Measurements from ENCODE around the gene PTGFRN.

The PTGFRN gene

GRCh38 chr1:116908266-116908665 is 1.4 kb upstream of the PTGFRN start:
- no peak overlapping the region for H3K9ac ChIP-seq (ENCODE audit: low read length)
- H3K36me3 ChIP-seq (ENCODE audit: control insufficient read depth, insufficient read depth, low read length): no peaks in the 10 kb centered on the region
- H3K27me3 ChIP-seq (ENCODE audit: control insufficient read depth, insufficient read depth, low read length): no peaks in the 10 kb centered on the region
- H3K9me3 ChIP-seq (ENCODE audit: control insufficient read depth, insufficient read depth, low read depth, low read length): no peaks in the 10 kb centered on the region
- peaks cover 34% of the 10 kb centered on the region for H3K4me1 ChIP-seq (ENCODE audit: control insufficient read depth, insufficient read depth, low read length)
- H3K4me3 ChIP-seq (ENCODE audit: low read depth, low read length): no peak overlapping the region
- H3K27ac ChIP-seq (ENCODE audit: low read depth, low read length): no peak overlapping the region

GRCh38 chr1:116908820-116909511 is 750 bp upstream of the PTGFRN start:
- Histone ChIP-seq H3K27me3 (ENCODE audit: control insufficient read depth, insufficient read depth, low read length) (no peaks in the 10 kb centered on the region), H3K4me1 (ENCODE audit: control insufficient read depth, insufficient read depth, low read length) (peaks cover 34% of the 10 kb centered on the region), H3K9me3 (ENCODE audit: control insufficient read depth, insufficient read depth, low read depth, low read length) (no peaks in the 10 kb centered on the region), H3K4me3 (ENCODE audit: low read depth, low read length) (peak overlapping the region; percentile 84), H3K27ac (ENCODE audit: low read depth, low read length) (peak overlapping the region; percentile 66; the same call in 1 of the 2 replicates), H3K9ac (ENCODE audit: low read length) (peak overlapping the region; percentile 93), H3K36me3 (ENCODE audit: control insufficient read depth, insufficient read depth, low read length) (no peaks in the 10 kb centered on the region)

GRCh38 chr1:116910379-116911187 is 867 bp downstream of the PTGFRN start:
- Histone ChIP-seq H3K9me3 (ENCODE audit: control insufficient read depth, insufficient read depth, low read depth, low read length) (no peaks in the 10 kb centered on the region), H3K4me3 (ENCODE audit: low read depth, low read length) (peak overlapping the region; percentile 84), H3K27me3 (ENCODE audit: control insufficient read depth, insufficient read depth, low read length) (no peaks in the 10 kb centered on the region), H3K36me3 (ENCODE audit: control insufficient read depth, insufficient read depth, low read length) (no peaks in the 10 kb centered on the region), H3K4me1 (ENCODE audit: control insufficient read depth, insufficient read depth, low read length) (peaks cover 41% of the 10 kb centered on the region), H3K27ac (ENCODE audit: low read depth, low read length) (peak overlapping the region; percentile 28; the same call in 1 of the 2 replicates), H3K9ac (ENCODE audit: low read length) (peak overlapping the region; percentile 93)

- peaks cover 47% of the 10 kb centered on the region for H3K4me1 ChIP-seq (ENCODE audit: control insufficient read depth, insufficient read depth, low read length)
- no peaks in the 10 kb centered on the region for H3K36me3 ChIP-seq (ENCODE audit: control insufficient read depth, insufficient read depth, low read length)
- no peaks in the 10 kb centered on the region for H3K27me3 ChIP-seq (ENCODE audit: control insufficient read depth, insufficient read depth, low read length)
- no peaks in the 10 kb centered on the region for H3K9me3 ChIP-seq (ENCODE audit: control insufficient read depth, insufficient read depth, low read depth, low read length)
- peak overlapping the region; percentile 84 for H3K4me3 ChIP-seq (ENCODE audit: low read depth, low read length)
- H3K27ac ChIP-seq (ENCODE audit: low read depth, low read length): no peak overlapping the region; the same call in 1 of the 2 replicates
- H3K9ac ChIP-seq (ENCODE audit: low read length): peak overlapping the region; percentile 93
These were observed 1.5 kb downstream of the PTGFRN start for GRCh38 chr1:116911188-116911553.

GRCh38 chr1:116911779-116912469 is 2.2 kb downstream of the PTGFRN start:
- H3K4me3 ChIP-seq (ENCODE audit: low read depth, low read length): peak overlapping the region; percentile 84

GRCh38 chr1:116912846-116913245 is 3.1 kb downstream of the PTGFRN start:
- no peak overlapping the region for H3K4me3 ChIP-seq (ENCODE audit: low read depth, low read length)
- peaks cover 49% of the 10 kb centered on the region for H3K4me1 ChIP-seq (ENCODE audit: control insufficient read depth, insufficient read depth, low read length)
- H3K9ac ChIP-seq (ENCODE audit: low read length): no peak overlapping the region
- no peaks in the 10 kb centered on the region for H3K36me3 ChIP-seq (ENCODE audit: control insufficient read depth, insufficient read depth, low read length)
- no peak overlapping the region for H3K27ac ChIP-seq (ENCODE audit: low read depth, low read length)
- H3K27me3 ChIP-seq (ENCODE audit: control insufficient read depth, insufficient read depth, low read length): no peaks in the 10 kb centered on the region
- no peaks in the 10 kb centered on the region for H3K9me3 ChIP-seq (ENCODE audit: control insufficient read depth, insufficient read depth, low read depth, low read length)

More at GRCh38 chr1:116911779-116912469, 2.2 kb downstream of the PTGFRN start:
- H3K9me3 ChIP-seq (ENCODE audit: control insufficient read depth, insufficient read depth, low read depth, low read length): no peaks in the 10 kb centered on the region
- H3K9ac ChIP-seq (ENCODE audit: low read length): peak overlapping the region; percentile 93
- H3K36me3 ChIP-seq (ENCODE audit: control insufficient read depth, insufficient read depth, low read length): no peaks in the 10 kb centered on the region
- H3K27me3 ChIP-seq (ENCODE audit: control insufficient read depth, insufficient read depth, low read length): no peaks in the 10 kb centered on the region
- H3K27ac ChIP-seq (ENCODE audit: low read depth, low read length): no peak overlapping the region
- peaks cover 54% of the 10 kb centered on the region for H3K4me1 ChIP-seq (ENCODE audit: control insufficient read depth, insufficient read depth, low read length)

- H3K9me3 ChIP-seq (ENCODE audit: control insufficient read depth, insufficient read depth, low read depth, low read length): no peaks in the 10 kb centered on the region
- H3K27ac ChIP-seq (ENCODE audit: low read depth, low read length): no peak overlapping the region
- no peaks in the 10 kb centered on the region for H3K36me3 ChIP-seq (ENCODE audit: control insufficient read depth, insufficient read depth, low read length)
- no peaks in the 10 kb centered on the region for H3K27me3 ChIP-seq (ENCODE audit: control insufficient read depth, insufficient read depth, low read length)
- H3K4me1 ChIP-seq (ENCODE audit: control insufficient read depth, insufficient read depth, low read length): peaks cover 45% of the 10 kb centered on the region
- no peak overlapping the region for H3K4me3 ChIP-seq (ENCODE audit: low read depth, low read length)
- H3K9ac ChIP-seq (ENCODE audit: low read length): no peak overlapping the region
These were observed 4.2 kb downstream of the PTGFRN start for GRCh38 chr1:116913941-116914340.

GRCh38 chr1:116914667-116915066 is 5.0 kb downstream of the PTGFRN start:
- H3K4me3 ChIP-seq (ENCODE audit: low read depth, low read length): no peak overlapping the region
- no peaks in the 10 kb centered on the region for H3K9me3 ChIP-seq (ENCODE audit: control insufficient read depth, insufficient read depth, low read depth, low read length)
- H3K27me3 ChIP-seq (ENCODE audit: control insufficient read depth, insufficient read depth, low read length): no peaks in the 10 kb centered on the region
- H3K36me3 ChIP-seq (ENCODE audit: control insufficient read depth, insufficient read depth, low read length): no peaks in the 10 kb centered on the region
- peaks cover 47% of the 10 kb centered on the region for H3K4me1 ChIP-seq (ENCODE audit: control insufficient read depth, insufficient read depth, low read length)
- no peak overlapping the region for H3K27ac ChIP-seq (ENCODE audit: low read depth, low read length)
- no peak overlapping the region for H3K9ac ChIP-seq (ENCODE audit: low read length)

- Histone ChIP-seq H3K36me3 (ENCODE audit: control insufficient read depth, insufficient read depth, low read length) (no peaks in the 10 kb centered on the region), H3K4me1 (ENCODE audit: control insufficient read depth, insufficient read depth, low read length) (peaks cover 52% of the 10 kb centered on the region), H3K9ac (ENCODE audit: low read length) (no peak overlapping the region), H3K4me3 (ENCODE audit: low read depth, low read length) (no peak overlapping the region), H3K9me3 (ENCODE audit: control insufficient read depth, insufficient read depth, low read depth, low read length) (no peaks in the 10 kb centered on the region), H3K27ac (ENCODE audit: low read depth, low read length) (no peak overlapping the region), H3K27me3 (ENCODE audit: control insufficient read depth, insufficient read depth, low read length) (no peaks in the 10 kb centered on the region)
These were observed 5.5 kb downstream of the PTGFRN start for GRCh38 chr1:116915086-116915661.

GRCh38 chr1:116916002-116916401 is 6.3 kb downstream of the PTGFRN start:
- H3K36me3 ChIP-seq (ENCODE audit: control insufficient read depth, insufficient read depth, low read length): no peaks in the 10 kb centered on the region
- no peak overlapping the region for H3K27ac ChIP-seq (ENCODE audit: low read depth, low read length)
- no peaks in the 10 kb centered on the region for H3K9me3 ChIP-seq (ENCODE audit: control insufficient read depth, insufficient read depth, low read depth, low read length)
- H3K27me3 ChIP-seq (ENCODE audit: control insufficient read depth, insufficient read depth, low read length): no peaks in the 10 kb centered on the region
- no peak overlapping the region for H3K9ac ChIP-seq (ENCODE audit: low read length)
- H3K4me1 ChIP-seq (ENCODE audit: control insufficient read depth, insufficient read depth, low read length): peaks cover 50% of the 10 kb centered on the region
- no peak overlapping the region for H3K4me3 ChIP-seq (ENCODE audit: low read depth, low read length)

All from HUES6 (cell line).